Prostate gland (tissue), 2 donors: ENCODE measurements around the gene MAP4K1. TPM values are rescaled to one million over a fixed set of nuclear protein-coding genes. Genes with fewer than 3 reads are reported as not detected.
A peak's percentile ranks its signal among the peaks of the same experiment; 100 is the strongest.

ENCODE experiments used
- DNase-seq: peaks from one replicate; pipeline ENCODE4 v3.0.0-alpha.2; 2019; ENCODE audit warnings: low spot score
- H3K27ac ChIP-seq, 2 donors: fragments of 200-600 bp; sonication (generic); 2 replicates each; pipeline ENCODE4 v1.5.1; 2017 to 2019
- H3K27me3 ChIP-seq: fragments of 200-600 bp; sonication (generic); replicated peaks from 2 replicates; pipeline ENCODE4 v1.5.1; 2019; ENCODE audit not compliant: insufficient read depth
- H3K36me3 ChIP-seq, 2 donors: fragments of 200-600 bp; sonication (generic); 1 replicate in 1 of 2; 2 replicates in 1 of 2; pipeline versions ENCODE4 v1.5.1 to v1.8.1; 2017 to 2019
- H3K4me1 ChIP-seq: fragments of 200-600 bp; sonication (generic); replicated peaks from 2 replicates; pipeline ENCODE4 v1.5.1; 2019
- H3K4me3 ChIP-seq, 2 donors: fragments of 200-600 bp; sonication (generic); 2 replicates each; pipeline ENCODE4 v1.5.1; 2017 to 2019
- H3K9me3 ChIP-seq: fragments of 200-600 bp; sonication (generic); 2 replicates; pipeline ENCODE4 v1.5.1; 2017
- POLR2A ChIP-seq: fragments of 450-650 bp; IDR thresholded peaks from one replicate; pipeline ENCODE4 v1.6.1; 2016; ENCODE audit warnings: antibody characterized with exemption, mild to moderate bottlenecking
- POLR2AphosphoS5 ChIP-seq: sonication (generic); formaldehyde crosslinking; IDR thresholded peaks from one replicate; pipeline ENCODE4 v1.6.1; 2017; ENCODE audit warnings: antibody characterized with exemption
- WGBS: methylation state at CpG from one replicate; pipeline ENCODE4 v1.1.5; 2018; 5-methylcytosine and 5-hydroxymethylcytosine counted together
- intact Hi-C: fragments of 100-400 bp; cut with DNase I; formaldehyde crosslinking; loops from one replicate; pipeline ENCODE4 v1.14.2; 2022
- total RNA-seq, 2 donors: library from RNA; depleted of rRNA; stranded (reverse); fragments of >200 nt; gene quantifications; one replicate each; pipeline ENCODE4 v1.1.0, GENCODE V29; 2016
- TF ChIP-seq, protein P1 (sequence below), 4 experiments: fragments of 200-600 bp in 2 of 4; fragments of 450-650 bp in 2 of 4; sonication (generic) in 2 of 4; IDR thresholded peaks; 1 replicate in 3 of 4; 2 replicates in 1 of 4; pipeline ENCODE4 v1.5.1; 2016 to 2019; ENCODE audit warnings: antibody characterized with exemption in 4 of 4, mild to moderate bottlenecking in 2 of 4, moderate library complexity in 2 of 4

MAP4K1 gene
- total RNA-seq, 2 donors from 2014 or later: 1.6 to 14.1 TPM

DNA sequence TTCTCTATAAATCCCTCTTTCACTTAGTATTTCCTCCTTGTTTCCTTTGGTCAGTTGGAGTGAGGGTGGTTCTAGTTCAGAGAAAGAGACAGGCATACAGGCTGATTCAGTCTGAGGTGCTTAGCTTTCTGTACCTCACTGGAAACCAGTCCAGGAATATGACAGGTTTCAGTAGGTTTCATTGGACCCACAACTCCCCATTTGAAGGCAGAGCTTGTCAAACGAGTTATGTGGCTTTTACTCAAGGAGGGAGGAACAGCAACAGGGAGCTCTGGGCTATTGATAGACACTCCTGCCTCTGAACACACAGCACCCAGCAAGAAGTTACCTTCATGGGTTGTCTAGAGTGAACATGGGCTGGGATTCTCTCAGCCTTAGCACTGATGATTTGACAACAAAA is 44.2 kb upstream of the MAP4K1 start:
- Histone ChIP-seq H3K27ac (peak overlapping the region; percentile 89 to 95), H3K36me3 (no peaks in the 10 kb centered on the region), H3K9me3 (no peaks in the 10 kb centered on the region), H3K4me1 (peaks cover 56% of the 10 kb centered on the region), H3K4me3 (no peak overlapping the region), H3K27me3 (no peaks in the 10 kb centered on the region)
- intact Hi-C loops: no loop called here
- WGBS: 24% methylated on average over 1 of the region's 1 CpG
- TF ChIP-seq POLR2AphosphoS5 (peak; percentile 96), POLR2A (peak; percentile 65)
- TF ChIP-seq, protein P1, sequence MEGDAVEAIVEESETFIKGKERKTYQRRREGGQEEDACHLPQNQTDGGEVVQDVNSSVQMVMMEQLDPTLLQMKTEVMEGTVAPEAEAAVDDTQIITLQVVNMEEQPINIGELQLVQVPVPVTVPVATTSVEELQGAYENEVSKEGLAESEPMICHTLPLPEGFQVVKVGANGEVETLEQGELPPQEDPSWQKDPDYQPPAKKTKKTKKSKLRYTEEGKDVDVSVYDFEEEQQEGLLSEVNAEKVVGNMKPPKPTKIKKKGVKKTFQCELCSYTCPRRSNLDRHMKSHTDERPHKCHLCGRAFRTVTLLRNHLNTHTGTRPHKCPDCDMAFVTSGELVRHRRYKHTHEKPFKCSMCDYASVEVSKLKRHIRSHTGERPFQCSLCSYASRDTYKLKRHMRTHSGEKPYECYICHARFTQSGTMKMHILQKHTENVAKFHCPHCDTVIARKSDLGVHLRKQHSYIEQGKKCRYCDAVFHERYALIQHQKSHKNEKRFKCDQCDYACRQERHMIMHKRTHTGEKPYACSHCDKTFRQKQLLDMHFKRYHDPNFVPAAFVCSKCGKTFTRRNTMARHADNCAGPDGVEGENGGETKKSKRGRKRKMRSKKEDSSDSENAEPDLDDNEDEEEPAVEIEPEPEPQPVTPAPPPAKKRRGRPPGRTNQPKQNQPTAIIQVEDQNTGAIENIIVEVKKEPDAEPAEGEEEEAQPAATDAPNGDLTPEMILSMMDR (IDR thresholded peaks at IDR 0.05): no peak
- peak; percentile 89 for DNase-seq

DNA sequence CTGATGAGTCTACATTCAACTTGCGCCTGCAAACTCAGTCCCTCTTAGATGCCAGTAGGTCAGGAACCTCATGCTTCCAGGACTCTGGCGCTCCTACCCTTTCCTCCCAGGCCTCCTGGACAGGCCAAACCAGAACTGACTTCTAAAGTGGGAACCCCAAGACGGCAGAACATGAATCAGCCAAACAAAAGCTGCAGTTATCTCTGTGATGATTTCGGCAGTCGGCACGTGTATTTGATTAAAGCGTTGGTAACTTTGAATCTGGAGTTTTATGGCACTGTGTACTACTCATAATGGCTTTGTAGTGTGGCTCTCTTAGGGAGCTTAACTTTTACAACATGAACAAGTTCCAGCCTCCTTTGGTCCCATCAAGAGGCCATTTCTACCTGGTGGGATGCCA is 43.4 kb upstream of the MAP4K1 start:
- Histone ChIP-seq H3K4me1 (peaks cover 48% of the 10 kb centered on the region), H3K36me3 (no peaks in the 10 kb centered on the region), H3K4me3 (no peak overlapping the region), H3K27ac (peak overlapping the region; percentile 89 to 95), H3K9me3 (no peaks in the 10 kb centered on the region), H3K27me3 (no peaks in the 10 kb centered on the region)
- TF ChIP-seq POLR2AphosphoS5 (no peak), POLR2A (no peak)
- TF ChIP-seq, protein P1 (IDR thresholded peaks at IDR 0.05): no peak
- intact Hi-C loops: no loop called here
- WGBS: 29% methylated on average over 7 of the region's 7 CpGs
- no peak for DNase-seq

DNA sequence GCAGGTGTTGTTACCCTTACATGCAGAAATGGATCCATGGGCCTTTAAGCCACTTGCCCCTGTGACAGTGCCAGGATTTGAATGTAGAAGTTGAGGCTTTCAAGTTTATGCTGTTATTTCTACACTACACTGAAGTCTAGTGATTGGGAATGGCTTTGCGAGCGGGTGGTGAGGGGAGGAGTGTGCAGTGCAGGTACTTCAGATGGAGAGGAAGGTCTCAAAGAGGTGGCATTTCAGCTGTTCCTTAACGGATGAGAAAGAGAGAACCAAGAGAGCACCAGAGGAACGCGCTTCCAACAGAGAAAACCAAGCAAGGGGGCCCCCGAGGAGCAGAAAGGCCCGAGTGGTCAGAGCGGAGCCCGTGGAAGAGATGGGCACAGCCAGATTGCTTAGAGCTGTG is 43.0 kb upstream of the MAP4K1 start:
- Histone ChIP-seq H3K27ac (peak overlapping the region; percentile 89 to 95), H3K36me3 (no peaks in the 10 kb centered on the region), H3K9me3 (no peaks in the 10 kb centered on the region), H3K27me3 (no peaks in the 10 kb centered on the region), H3K4me3 (no peak overlapping the region), H3K4me1 (peaks cover 46% of the 10 kb centered on the region)
- intact Hi-C loops: no loop called here
- 58% methylated on average over 9 of the region's 9 CpGs for WGBS
- TF ChIP-seq POLR2AphosphoS5 (no peak), POLR2A (no peak)
- TF ChIP-seq, protein P1 (IDR thresholded peaks at IDR 0.05): no peak
- no peak for DNase-seq

DNA sequence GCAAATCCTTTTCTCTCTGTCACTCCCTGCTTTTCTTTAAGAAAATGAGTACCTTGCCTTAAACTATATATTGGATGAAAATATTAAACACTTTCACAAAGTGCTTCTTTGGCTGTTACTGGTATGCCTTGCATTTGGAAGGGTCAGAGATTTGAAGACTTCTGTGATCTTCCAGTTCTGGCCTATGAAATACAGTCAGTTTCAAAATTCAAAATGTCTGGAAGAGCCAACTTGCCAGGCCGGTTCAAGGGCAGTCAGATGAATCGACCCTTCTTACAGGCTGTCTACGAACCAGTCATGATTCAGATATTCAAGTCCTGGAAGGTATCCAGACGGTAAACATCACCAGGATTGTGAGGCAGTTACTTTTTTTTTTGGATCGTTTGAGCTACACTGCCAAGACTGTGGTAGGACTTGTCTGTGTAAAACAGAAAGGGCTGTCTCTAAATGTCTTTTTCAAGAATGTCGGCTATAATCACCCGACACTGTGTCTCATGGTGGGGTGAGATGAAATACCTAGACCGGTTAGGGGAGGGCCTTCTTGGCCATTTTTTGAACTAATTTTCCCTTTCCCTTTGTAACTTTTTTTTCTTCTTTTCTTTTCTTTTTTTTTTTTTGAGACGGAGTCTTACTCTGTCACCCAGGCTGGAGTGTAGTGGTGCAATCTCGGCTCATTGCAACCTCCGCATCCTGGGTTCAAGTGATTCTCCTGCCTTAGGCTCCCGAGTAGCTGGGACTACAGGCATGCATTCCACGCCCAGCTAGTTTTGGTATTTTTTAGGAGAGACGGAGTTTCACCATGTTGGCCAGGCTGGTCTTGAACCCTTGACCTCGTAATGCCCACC is 40.9 kb upstream of the MAP4K1 start:
- Histone ChIP-seq H3K27ac (peak overlapping the region; percentile 89 to 95), H3K9me3 (no peaks in the 10 kb centered on the region), H3K36me3 (no peaks in the 10 kb centered on the region), H3K4me1 (peaks cover 27% of the 10 kb centered on the region), H3K4me3 (peak overlapping the region in 1 of 2 donors; percentile 6), H3K27me3 (no peaks in the 10 kb centered on the region)
- TF ChIP-seq, protein P1 (IDR thresholded peaks at IDR 0.05): no peak
- peak; percentile 99 for TF ChIP-seq POLR2AphosphoS5
- TF ChIP-seq POLR2A: no peak
- WGBS: 24% methylated on average over 15 of the region's 15 CpGs
- DNase-seq: peak; percentile 91
- intact Hi-C loops: no loop called here
